GM12878 (cell line): ENCODE results near the gene MYBPHL.

ENCODE experiments used
- CREM ChIP-seq: IDR thresholded peaks from 2 replicates; pipeline ENCODE4 v1.6.1; 2014; ENCODE audit warnings: antibody characterized with exemption, low read depth
- CTCF ChIP-seq, 3 experiments: IDR thresholded peaks in 2 of 3; conservative IDR thresholded peaks in 1 of 3; 2 replicates each; pipeline ENCODE4 v1.5.1; 2011; ENCODE audit warnings: low read depth in 3 of 3, low read length in 3 of 3, mild to moderate bottlenecking in 3 of 3, control low read depth in 2 of 3, moderate library complexity in 2 of 3, inconsistent platforms in 1 of 3, mixed read lengths in 1 of 3; ENCODE audit not compliant: control insufficient read depth in 2 of 3, insufficient read depth in 1 of 3; ENCODE audit errors: extremely low read depth in 1 of 3
- RB1 ChIP-seq: fragments of 450-650 bp; formaldehyde crosslinking; IDR thresholded peaks from 2 replicates; pipeline ENCODE4 v1.6.1; 2017; ENCODE audit warnings: mild to moderate bottlenecking, borderline replicate concordance
- RBBP5 ChIP-seq: fragments of 200-600 bp; sonication (generic); conservative IDR thresholded peaks from 2 replicates; pipeline ENCODE4 v1.6.1; 2016
- SKIL ChIP-seq: fragments of 450-650 bp; IDR thresholded peaks from 2 replicates; pipeline ENCODE4 v1.6.1; 2017; ENCODE audit warnings: mild to moderate bottlenecking, low read depth, inconsistent platforms; ENCODE audit not compliant: poor library complexity, severe bottlenecking
- TCF7 ChIP-seq: IDR thresholded peaks from 2 replicates; pipeline ENCODE4 v1.6.1; 2014; ENCODE audit warnings: antibody characterized with exemption, borderline replicate concordance

- no peak for TF ChIP-seq CTCF (IDR thresholded peaks at IDR 0.05 in 2 of 3, conservative IDR thresholded peaks at IDR 0.05 in 1 of 3; ENCODE audit: control insufficient read depth in 2 of 3, extremely low read depth in 1 of 3, insufficient read depth in 1 of 3, low read depth in 3 of 3, low read length in 3 of 3)
- TF ChIP-seq TCF7: no peak
- TF ChIP-seq RBBP5: no peak
- no peak for TF ChIP-seq RB1
- no peak for TF ChIP-seq CREM
- no peak for TF ChIP-seq SKIL
Measured at GRCh38 chr1:109257682-109258421, 49.0 kb downstream of the MYBPHL start.
